ENCODE data around the gene KCNIP1.

GRCh38 chr5:170746075-170746960 is 242.5 kb downstream of the KCNIP1 start:
- no peak for TF ChIP-seq RAD21 (IDR thresholded peaks at IDR 0.05; ENCODE audit: low read depth)
- TF ChIP-seq NFIC (IDR thresholded peaks at IDR 0.05): no peak
- TF ChIP-seq CEBPB (IDR thresholded peaks at IDR 0.05): no peak
- TF ChIP-seq EGR1 (IDR thresholded peaks at IDR 0.05): no peak
- no peak for TF ChIP-seq REST (IDR thresholded peaks at IDR 0.05; ENCODE audit: low read depth)
- TF ChIP-seq MAX (IDR thresholded peaks at IDR 0.05): no peak
- no peak for TF ChIP-seq TAF1 (IDR thresholded peaks at IDR 0.05; ENCODE audit: low read depth)
- TF ChIP-seq YY1 (IDR thresholded peaks at IDR 0.05; ENCODE audit: low read depth): no peak
- no peak for TF ChIP-seq TEAD4 (IDR thresholded peaks at IDR 0.05)
- TF ChIP-seq TCF12 (IDR thresholded peaks at IDR 0.05; ENCODE audit: low read depth): no peak
- TF ChIP-seq EP300 (IDR thresholded peaks at IDR 0.05; ENCODE audit: borderline replicate concordance): no peak
- TF ChIP-seq CREB1 (IDR thresholded peaks at IDR 0.05; ENCODE audit: low read depth): no peak

Measured in Ishikawa (cell line).